Activated CD8-positive, alpha-beta T cell treated with anti-CD3 and anti-CD28 coated beads for 36 hours (primary cell): ENCODE results near the gene PSMD1. TPM values are rescaled to one million over a fixed set of nuclear protein-coding genes. Genes with fewer than 3 reads are reported as not detected.
A peak's percentile ranks its signal among the peaks of the same experiment; 100 is the strongest.

Source experiments
- ATAC-seq: fragments of 200-7000 bp; cut with Tn5 transposase; one replicate; pipeline ENCODE4 v1.10.0; 2021; ENCODE audit warnings: mild to moderate bottlenecking, moderate library complexity
- CTCF ChIA-PET: fragments of 350-600 bp; sonication (Branson Sonifier 250); formaldehyde crosslinking; loops from one replicate; lab custom pipeline; 2021; ENCODE audit warnings: antibody characterized with exemption; lab: Charles Lee
- POLR2A ChIA-PET: fragments of 350-600 bp; sonication (Branson Sonifier 250); formaldehyde crosslinking; loops from one replicate; lab custom pipeline; 2021; ENCODE audit warnings: antibody characterized with exemption; lab: Charles Lee
- DNase-seq: peaks from one replicate; pipeline ENCODE4 v3.0.0-alpha.2; 2020
- H3K27ac Mint-ChIP-seq: one replicate; pipeline ENCODE4 v1.8.0; 2021; ENCODE audit warnings: mild to moderate bottlenecking, mixed read lengths
- H3K27me3 Mint-ChIP-seq: one replicate; pipeline ENCODE4 v1.8.0; 2021; ENCODE audit warnings: mixed read lengths
- H3K36me3 Mint-ChIP-seq: one replicate; pipeline ENCODE4 v1.8.0; 2021; ENCODE audit warnings: low read depth, mixed read lengths
- H3K4me1 Mint-ChIP-seq: one replicate; pipeline ENCODE4 v1.8.0; 2021; ENCODE audit warnings: low read depth, mixed read lengths
- H3K4me3 Mint-ChIP-seq: one replicate; pipeline ENCODE4 v1.8.0; 2021; ENCODE audit warnings: mild to moderate bottlenecking, moderate library complexity, mixed read lengths
- H3K9me3 Mint-ChIP-seq: one replicate; pipeline ENCODE4 v1.8.0; 2021; ENCODE audit warnings: mixed read lengths
- CTCF ChIP-seq: fragments of 200-600 bp; IDR thresholded peaks from one replicate; pipeline ENCODE4 v1.8.0; 2022; ENCODE audit warnings: antibody characterized with exemption, mild to moderate bottlenecking
- intact Hi-C: fragments of 100-400 bp; cut with micrococcal nuclease; formaldehyde crosslinking; loops from one replicate; pipeline ENCODE4 v1.10.0; 2022
- total RNA-seq, 2 experiments: library from RNA; stranded (reverse); gene quantifications; one replicate each; pipeline ENCODE4 v1.2.3, GENCODE V29; 2021

The PSMD1 gene
- total RNA-seq, 2 experiments from 2014 or later = 106 to 114 TPM

GRCh38 chr2:231161252-231161839 lies 104.7 kb downstream of the PSMD1 start:
- peaks cover 32% of the 10 kb centered on the region for H3K36me3 Mint-ChIP-seq
- peak overlapping the region; percentile 86 for H3K27ac Mint-ChIP-seq
- ATAC-seq (peak; percentile 96), DNase-seq (peak; percentile 24)
- H3K27me3 Mint-ChIP-seq = no peaks in the 10 kb centered on the region
- POLR2A ChIA-PET = no interaction called here
- no peaks in the 10 kb centered on the region for H3K9me3 Mint-ChIP-seq
- no peak for TF ChIP-seq CTCF
- intact Hi-C loops = no loop called here
- CTCF ChIA-PET = interaction anchor here (1.6 kb wide), 1 partner anchor 19 kb away, joined by 4 read pairs; no protein-coding TSS in a partner anchor
- peaks cover 25% of the 10 kb centered on the region for H3K4me1 Mint-ChIP-seq
- H3K4me3 Mint-ChIP-seq = no peak overlapping the region

DNA sequence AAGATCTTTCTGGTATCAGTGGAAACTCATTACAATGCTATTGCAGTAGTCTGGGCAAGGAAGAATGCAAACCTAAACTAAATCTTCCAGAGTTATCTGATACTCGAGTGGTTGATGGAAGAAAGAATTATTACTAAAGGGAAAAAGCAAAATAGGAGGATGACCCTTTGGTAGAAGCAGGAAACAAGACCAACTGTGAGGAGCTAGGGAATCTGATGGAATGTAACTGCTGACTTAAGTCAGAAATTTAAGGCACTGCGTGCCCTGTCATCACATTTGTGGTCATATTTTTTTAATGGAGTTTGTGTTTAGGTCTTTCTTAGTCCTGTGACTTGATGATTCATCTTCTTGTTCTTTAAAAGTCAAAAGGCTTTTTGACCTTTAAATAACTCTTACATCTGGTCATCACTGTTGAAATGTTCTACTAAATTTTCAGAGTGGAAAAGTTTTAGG lies 105.2 kb downstream of the PSMD1 start:
- DNase-seq (no peak), ATAC-seq (peak; percentile 25)
- CTCF ChIA-PET = interaction anchor here (1.6 kb wide), 1 partner anchor 18 kb away, joined by 4 read pairs; no protein-coding TSS in a partner anchor
- Mint-ChIP-seq H3K27me3 (no peaks in the 10 kb centered on the region), H3K4me1 (peaks cover 29% of the 10 kb centered on the region), H3K27ac (peak overlapping the region; percentile 86), H3K36me3 (peaks cover 38% of the 10 kb centered on the region), H3K4me3 (no peak overlapping the region), H3K9me3 (no peaks in the 10 kb centered on the region)
- TF ChIP-seq CTCF = no peak
- POLR2A ChIA-PET = no interaction called here
- intact Hi-C loops = no loop called here

DNA sequence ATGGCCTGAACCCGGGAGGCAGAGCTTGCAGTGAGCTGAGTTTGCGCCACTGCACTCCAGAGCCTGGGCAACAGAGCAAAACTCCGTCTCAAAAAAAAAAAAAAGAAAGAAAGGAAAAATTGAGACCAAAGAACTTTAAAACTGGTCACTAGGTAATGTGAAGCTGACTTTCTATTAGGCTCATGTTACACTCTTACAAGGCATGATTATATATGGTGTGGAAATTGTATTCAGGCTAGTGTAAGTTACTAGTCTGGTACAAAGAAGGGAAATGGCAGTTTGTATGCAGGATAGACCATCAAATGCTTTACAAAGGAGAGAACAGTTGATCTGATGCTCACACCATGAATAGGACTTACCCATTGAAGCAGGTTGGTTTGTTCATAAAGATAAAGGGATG lies 106.3 kb downstream of the PSMD1 start:
- POLR2A ChIA-PET = no interaction called here
- Mint-ChIP-seq H3K27me3 (no peaks in the 10 kb centered on the region), H3K27ac (peak overlapping the region; percentile 11), H3K9me3 (no peaks in the 10 kb centered on the region), H3K4me1 (peaks cover 40% of the 10 kb centered on the region), H3K36me3 (peaks cover 49% of the 10 kb centered on the region), H3K4me3 (no peak overlapping the region)
- DNase-seq (no peak), ATAC-seq (no peak)
- intact Hi-C loops = no loop called here
- CTCF ChIA-PET = no interaction called here
- TF ChIP-seq CTCF = no peak

DNA sequence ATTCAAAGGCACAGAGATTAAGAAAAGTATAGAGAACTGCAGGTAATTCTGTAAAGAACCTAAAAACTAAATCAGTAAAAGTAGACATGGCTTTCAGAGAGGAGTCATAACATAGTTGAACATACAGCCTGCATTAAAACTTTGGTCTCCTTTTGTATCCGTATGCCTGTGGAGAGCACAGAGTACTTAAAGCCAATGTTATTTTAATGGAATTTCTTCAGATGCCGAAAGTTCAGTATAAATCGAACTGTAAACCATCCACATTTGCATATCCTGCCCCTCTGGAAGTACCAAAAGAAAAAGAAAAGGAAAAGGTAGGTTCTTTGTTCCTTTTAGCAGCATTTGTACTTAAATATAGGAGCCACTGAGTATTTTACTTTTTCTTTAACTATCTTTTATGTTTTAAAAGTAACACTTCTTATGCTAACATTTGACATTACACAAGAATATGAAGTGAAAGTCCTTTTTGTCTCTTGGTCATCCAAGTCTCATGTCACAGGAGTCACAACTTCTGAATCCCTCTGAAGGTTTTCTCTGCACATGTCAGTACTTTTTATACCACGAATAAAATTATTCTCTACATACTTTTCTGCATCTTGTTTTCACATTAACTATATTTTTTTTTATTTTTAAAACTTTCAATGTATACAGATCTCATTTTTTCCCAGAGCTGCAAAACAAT lies 106.9 kb downstream of the PSMD1 start:
- Mint-ChIP-seq H3K9me3 (no peaks in the 10 kb centered on the region), H3K36me3 (peaks cover 54% of the 10 kb centered on the region), H3K27ac (peak overlapping the region; percentile 11), H3K4me3 (no peak overlapping the region), H3K4me1 (peaks cover 46% of the 10 kb centered on the region), H3K27me3 (no peaks in the 10 kb centered on the region)
- ATAC-seq (no peak), DNase-seq (no peak)
- ChIA-PET POLR2A (no interaction called here), CTCF (no interaction called here)
- no peak for TF ChIP-seq CTCF
- intact Hi-C loops = no loop called here
